WTC11 (cell line): ENCODE data around the gene MEST. TPM values are rescaled to one million over a fixed set of nuclear protein-coding genes. Genes with fewer than 3 reads are reported as not detected.

Source experiments
- ATAC-seq: fragments of 200-7000 bp; cut with Tn5 transposase; 2 replicates; pipeline ENCODE4 v1.10.0; 2021; ENCODE audit warnings: mild to moderate bottlenecking, moderate library complexity
- CTCF ChIA-PET: fragments of 300-600 bp; sonication (Branson Sonifier 250); formaldehyde crosslinking; loops from one replicate; lab custom pipeline; 2021; ENCODE audit warnings: antibody characterized with exemption; lab: Charles Lee
- POLR2A ChIA-PET: fragments of 350-600 bp; sonication (Branson Sonifier 250); formaldehyde crosslinking; loops from one replicate; lab custom pipeline; 2021; ENCODE audit warnings: antibody characterized with exemption; lab: Charles Lee
- DNase-seq: peaks from one replicate; pipeline ENCODE4 v3.0.0; 2021; ENCODE audit warnings: low spot score
- H3K27ac Mint-ChIP-seq: 2 replicates; pipeline ENCODE4 v1.8.0; 2021; ENCODE audit warnings: mixed read lengths
- H3K27me3 Mint-ChIP-seq: 2 replicates; pipeline ENCODE4 v1.8.0; 2021; ENCODE audit warnings: low read depth, mild to moderate bottlenecking, moderate library complexity, mixed read lengths
- H3K36me3 Mint-ChIP-seq: 2 replicates; pipeline ENCODE4 v1.8.0; 2021; ENCODE audit warnings: mixed read lengths
- H3K4me1 Mint-ChIP-seq: 2 replicates; pipeline ENCODE4 v1.8.0; 2022; ENCODE audit warnings: mixed read lengths
- H3K4me3 Mint-ChIP-seq: 2 replicates; pipeline ENCODE4 v1.8.0; 2021; ENCODE audit warnings: mild to moderate bottlenecking, moderate library complexity, mixed read lengths
- H3K9me3 Mint-ChIP-seq: 2 replicates; pipeline ENCODE4 v1.8.0; 2021; ENCODE audit warnings: mixed read lengths
- ESRRA ChIP-seq: sonication (generic); formaldehyde crosslinking; IDR thresholded peaks from 2 replicates; pipeline ENCODE4 v1.8.1; 2022; ENCODE audit warnings: mild to moderate bottlenecking, missing genetic modification reagents, borderline replicate concordance
- FOXK1 ChIP-seq: sonication (generic); formaldehyde crosslinking; IDR thresholded peaks from 2 replicates; pipeline ENCODE4 v1.8.0; 2022; ENCODE audit warnings: mild to moderate bottlenecking, moderate library complexity, missing genetic modification reagents
- GTF2I ChIP-seq: fragments of 250-450 bp; sonication (Bioruptor Pico); conservative IDR thresholded peaks from 2 replicates; pipeline ENCODE4 v1.4.0; 2021; ENCODE audit warnings: mild to moderate bottlenecking
- HMGA2 ChIP-seq: fragments of 250-450 bp; sonication (Bioruptor Pico); IDR thresholded peaks from 2 replicates; pipeline ENCODE4 v1.4.0; 2021; ENCODE audit warnings: mild to moderate bottlenecking, moderate library complexity
- IRF2 ChIP-seq: sonication (generic); formaldehyde crosslinking; IDR thresholded peaks from 2 replicates; pipeline ENCODE4 v1.8.0; 2022; ENCODE audit warnings: low read depth, missing genetic modification reagents, borderline replicate concordance
- MYBL2 ChIP-seq: sonication (generic); formaldehyde crosslinking; IDR thresholded peaks from 2 replicates; pipeline ENCODE4 v1.8.1; 2023; ENCODE audit warnings: mild to moderate bottlenecking, moderate library complexity, missing genetic modification reagents
- NR3C1 ChIP-seq: sonication (generic); formaldehyde crosslinking; conservative IDR thresholded peaks from 2 replicates; pipeline ENCODE4 v1.8.1; 2023; ENCODE audit warnings: low read depth, mild to moderate bottlenecking, missing genetic modification reagents
- PRRX2 ChIP-seq: fragments of 250-450 bp; sonication (Bioruptor Pico); IDR thresholded peaks from 2 replicates; pipeline ENCODE4 v1.8.0; 2021; ENCODE audit warnings: mild to moderate bottlenecking
- RORB ChIP-seq: fragments of 250-450 bp; sonication (Bioruptor Pico); IDR thresholded peaks from 2 replicates; pipeline ENCODE4 v1.9.0; 2021; ENCODE audit warnings: mild to moderate bottlenecking
- SMAD3 ChIP-seq: sonication (generic); formaldehyde crosslinking; IDR thresholded peaks from 2 replicates; pipeline ENCODE4 v1.8.0; 2022; ENCODE audit warnings: missing genetic modification reagents, mild to moderate bottlenecking, borderline replicate concordance
- SP1 ChIP-seq: sonication (generic); formaldehyde crosslinking; conservative IDR thresholded peaks from 2 replicates; pipeline ENCODE4 v1.8.1; 2022; ENCODE audit warnings: missing genetic modification reagents
- ZNF219 ChIP-seq: sonication (generic); formaldehyde crosslinking; IDR thresholded peaks from 2 replicates; pipeline ENCODE4 v1.8.0; 2023; ENCODE audit warnings: missing genetic modification reagents, mild to moderate bottlenecking, borderline replicate concordance
- total RNA-seq: library from RNA; stranded (reverse); gene quantifications from 3 replicates; pipeline ENCODE4 v1.2.3, GENCODE V29; 2021
- TF ChIP-seq, protein P1 (sequence below): sonication (generic); formaldehyde crosslinking; IDR thresholded peaks from 2 replicates; pipeline ENCODE4 v1.8.1; 2023; ENCODE audit warnings: mild to moderate bottlenecking, missing genetic modification reagents, moderate library complexity
- TF ChIP-seq, protein P2 (sequence below): sonication (generic); formaldehyde crosslinking; IDR thresholded peaks from 2 replicates; pipeline ENCODE4 v1.8.0; 2023; ENCODE audit warnings: missing genetic modification reagents
- TF ChIP-seq, protein P3 (sequence below): sonication (generic); formaldehyde crosslinking; IDR thresholded peaks from 2 replicates; pipeline ENCODE4 v1.8.1; 2023; ENCODE audit warnings: mild to moderate bottlenecking, missing genetic modification reagents
- TF ChIP-seq, protein P4 (sequence below): fragments of 200-600 bp; IDR thresholded peaks from 2 replicates; pipeline ENCODE4 v1.8.0; 2022; ENCODE audit warnings: antibody characterized with exemption
- TF ChIP-seq, protein P5 (sequence below): sonication (generic); formaldehyde crosslinking; IDR thresholded peaks from 2 replicates; pipeline ENCODE4 v1.8.1; 2022; ENCODE audit warnings: low read depth, missing genetic modification reagents, borderline replicate concordance
- TF ChIP-seq, protein P6 (sequence below): fragments of 250-450 bp; sonication (Bioruptor Pico); IDR thresholded peaks from 2 replicates; pipeline ENCODE4 v1.9.0; 2021; ENCODE audit warnings: mild to moderate bottlenecking

MEST gene
- total RNA-seq, 1 experiment from 2014 or later, result 188 TPM

DNA sequence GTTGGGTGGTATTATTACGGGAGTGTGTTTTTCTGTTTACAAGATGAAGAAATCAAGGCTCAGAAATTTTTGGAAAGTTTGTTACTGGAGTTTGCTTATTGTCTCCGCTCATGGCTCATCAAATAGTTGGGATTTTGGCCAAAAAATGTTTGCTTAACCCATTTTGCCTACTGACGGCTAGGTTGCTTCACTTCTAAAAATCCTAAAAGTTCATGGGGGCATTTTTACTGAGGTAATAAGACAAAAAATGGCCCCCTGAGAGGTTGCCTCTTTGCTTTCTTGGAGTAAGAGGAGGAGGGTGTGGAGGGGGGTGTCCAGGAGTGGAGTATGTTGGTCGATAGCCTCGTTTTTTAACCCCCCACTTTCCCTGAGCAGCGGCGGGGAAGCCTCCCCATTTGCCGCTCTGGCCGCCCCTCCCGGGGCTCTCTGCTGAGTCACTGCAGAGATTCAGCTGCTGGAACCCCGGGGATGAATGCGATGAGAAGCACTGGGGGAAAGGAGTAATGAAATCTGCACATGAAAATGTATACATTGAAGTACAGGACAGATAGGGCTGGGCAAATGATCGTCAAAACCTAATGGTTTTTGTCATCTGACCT, 1.5 kb downstream of the MEST start (continued):
- TF ChIP-seq, protein P1, sequence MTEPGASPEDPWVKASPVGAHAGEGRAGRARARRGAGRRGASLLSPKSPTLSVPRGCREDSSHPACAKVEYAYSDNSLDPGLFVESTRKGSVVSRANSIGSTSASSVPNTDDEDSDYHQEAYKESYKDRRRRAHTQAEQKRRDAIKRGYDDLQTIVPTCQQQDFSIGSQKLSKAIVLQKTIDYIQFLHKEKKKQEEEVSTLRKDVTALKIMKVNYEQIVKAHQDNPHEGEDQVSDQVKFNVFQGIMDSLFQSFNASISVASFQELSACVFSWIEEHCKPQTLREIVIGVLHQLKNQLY (CRISPR knock-in tag), result no peak
- TF ChIP-seq, protein P2, sequence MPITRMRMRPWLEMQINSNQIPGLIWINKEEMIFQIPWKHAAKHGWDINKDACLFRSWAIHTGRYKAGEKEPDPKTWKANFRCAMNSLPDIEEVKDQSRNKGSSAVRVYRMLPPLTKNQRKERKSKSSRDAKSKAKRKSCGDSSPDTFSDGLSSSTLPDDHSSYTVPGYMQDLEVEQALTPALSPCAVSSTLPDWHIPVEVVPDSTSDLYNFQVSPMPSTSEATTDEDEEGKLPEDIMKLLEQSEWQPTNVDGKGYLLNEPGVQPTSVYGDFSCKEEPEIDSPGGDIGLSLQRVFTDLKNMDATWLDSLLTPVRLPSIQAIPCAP (CRISPR knock-in tag), result no peak
- TF ChIP-seq, protein P3, sequence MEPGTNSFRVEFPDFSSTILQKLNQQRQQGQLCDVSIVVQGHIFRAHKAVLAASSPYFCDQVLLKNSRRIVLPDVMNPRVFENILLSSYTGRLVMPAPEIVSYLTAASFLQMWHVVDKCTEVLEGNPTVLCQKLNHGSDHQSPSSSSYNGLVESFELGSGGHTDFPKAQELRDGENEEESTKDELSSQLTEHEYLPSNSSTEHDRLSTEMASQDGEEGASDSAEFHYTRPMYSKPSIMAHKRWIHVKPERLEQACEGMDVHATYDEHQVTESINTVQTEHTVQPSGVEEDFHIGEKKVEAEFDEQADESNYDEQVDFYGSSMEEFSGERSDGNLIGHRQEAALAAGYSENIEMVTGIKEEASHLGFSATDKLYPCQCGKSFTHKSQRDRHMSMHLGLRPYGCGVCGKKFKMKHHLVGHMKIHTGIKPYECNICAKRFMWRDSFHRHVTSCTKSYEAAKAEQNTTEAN (CRISPR knock-in tag), result no peak
- no peak for TF ChIP-seq FOXK1 (CRISPR knock-in tag)
- TF ChIP-seq MYBL2 (CRISPR knock-in tag), result no peak
- TF ChIP-seq, all 79 proteins: peak for 0

DNA sequence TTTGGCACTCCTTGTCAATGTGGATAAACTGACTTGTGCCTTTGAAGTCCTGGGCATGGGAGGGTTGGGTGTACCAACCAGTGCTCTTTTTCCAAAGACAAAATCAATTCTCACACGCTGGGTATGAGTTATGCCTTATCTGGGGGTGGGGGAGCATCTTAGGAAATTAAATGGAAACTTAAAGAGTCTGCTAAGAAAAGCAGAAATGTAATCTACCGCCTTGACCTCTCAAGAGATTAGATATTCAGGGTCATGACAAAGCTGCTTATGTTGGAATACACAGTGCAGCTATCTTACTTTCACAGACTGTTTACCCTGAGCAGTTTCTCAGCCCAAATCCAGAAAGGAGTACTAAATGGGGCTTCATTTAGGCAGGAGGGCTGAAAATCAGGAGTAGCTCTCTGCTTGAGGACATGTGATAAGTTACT, 2.6 kb downstream of the MEST start:
- DNase-seq (no peak), ATAC-seq (no peak)
- ChIA-PET POLR2A (no interaction called here), CTCF (no interaction called here)
- H3K27ac Mint-ChIP-seq, result no peak overlapping the region
- peaks cover 22% of the 10 kb centered on the region for H3K4me1 Mint-ChIP-seq
- TF ChIP-seq, protein P2 (CRISPR knock-in tag), result no peak
- TF ChIP-seq, protein P4, sequence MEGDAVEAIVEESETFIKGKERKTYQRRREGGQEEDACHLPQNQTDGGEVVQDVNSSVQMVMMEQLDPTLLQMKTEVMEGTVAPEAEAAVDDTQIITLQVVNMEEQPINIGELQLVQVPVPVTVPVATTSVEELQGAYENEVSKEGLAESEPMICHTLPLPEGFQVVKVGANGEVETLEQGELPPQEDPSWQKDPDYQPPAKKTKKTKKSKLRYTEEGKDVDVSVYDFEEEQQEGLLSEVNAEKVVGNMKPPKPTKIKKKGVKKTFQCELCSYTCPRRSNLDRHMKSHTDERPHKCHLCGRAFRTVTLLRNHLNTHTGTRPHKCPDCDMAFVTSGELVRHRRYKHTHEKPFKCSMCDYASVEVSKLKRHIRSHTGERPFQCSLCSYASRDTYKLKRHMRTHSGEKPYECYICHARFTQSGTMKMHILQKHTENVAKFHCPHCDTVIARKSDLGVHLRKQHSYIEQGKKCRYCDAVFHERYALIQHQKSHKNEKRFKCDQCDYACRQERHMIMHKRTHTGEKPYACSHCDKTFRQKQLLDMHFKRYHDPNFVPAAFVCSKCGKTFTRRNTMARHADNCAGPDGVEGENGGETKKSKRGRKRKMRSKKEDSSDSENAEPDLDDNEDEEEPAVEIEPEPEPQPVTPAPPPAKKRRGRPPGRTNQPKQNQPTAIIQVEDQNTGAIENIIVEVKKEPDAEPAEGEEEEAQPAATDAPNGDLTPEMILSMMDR, result no peak
- TF ChIP-seq NR3C1 (no peak), PRRX2 (CRISPR knock-in tag) (no peak), SP1 (CRISPR knock-in tag) (no peak), ESRRA (CRISPR knock-in tag) (no peak), SMAD3 (CRISPR knock-in tag) (no peak), RORB (CRISPR knock-in tag) (no peak), GTF2I (CRISPR knock-in tag) (no peak), ZNF219 (CRISPR knock-in tag) (no peak), IRF2 (CRISPR knock-in tag) (no peak), HMGA2 (no peak)
- TF ChIP-seq, protein P3 (CRISPR knock-in tag), result no peak
- TF ChIP-seq, protein P5, sequence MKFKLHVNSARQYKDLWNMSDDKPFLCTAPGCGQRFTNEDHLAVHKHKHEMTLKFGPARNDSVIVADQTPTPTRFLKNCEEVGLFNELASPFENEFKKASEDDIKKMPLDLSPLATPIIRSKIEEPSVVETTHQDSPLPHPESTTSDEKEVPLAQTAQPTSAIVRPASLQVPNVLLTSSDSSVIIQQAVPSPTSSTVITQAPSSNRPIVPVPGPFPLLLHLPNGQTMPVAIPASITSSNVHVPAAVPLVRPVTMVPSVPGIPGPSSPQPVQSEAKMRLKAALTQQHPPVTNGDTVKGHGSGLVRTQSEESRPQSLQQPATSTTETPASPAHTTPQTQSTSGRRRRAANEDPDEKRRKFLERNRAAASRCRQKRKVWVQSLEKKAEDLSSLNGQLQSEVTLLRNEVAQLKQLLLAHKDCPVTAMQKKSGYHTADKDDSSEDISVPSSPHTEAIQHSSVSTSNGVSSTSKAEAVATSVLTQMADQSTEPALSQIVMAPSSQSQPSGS (CRISPR knock-in tag), result no peak
- TF ChIP-seq, protein P6, sequence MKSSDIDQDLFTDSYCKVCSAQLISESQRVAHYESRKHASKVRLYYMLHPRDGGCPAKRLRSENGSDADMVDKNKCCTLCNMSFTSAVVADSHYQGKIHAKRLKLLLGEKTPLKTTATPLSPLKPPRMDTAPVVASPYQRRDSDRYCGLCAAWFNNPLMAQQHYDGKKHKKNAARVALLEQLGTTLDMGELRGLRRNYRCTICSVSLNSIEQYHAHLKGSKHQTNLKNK (CRISPR knock-in tag), result no peak
- H3K36me3 Mint-ChIP-seq, result peaks cover 24% of the 10 kb centered on the region
- H3K27me3 Mint-ChIP-seq, result peaks cover 13% of the 10 kb centered on the region
- H3K4me3 Mint-ChIP-seq, result no peak overlapping the region
- peaks cover 6% of the 10 kb centered on the region; the same call in 1 of the 2 replicates for H3K9me3 Mint-ChIP-seq
